Measurements from ENCODE around the gene GPALPP1.

Gene GPALPP1

DNA sequence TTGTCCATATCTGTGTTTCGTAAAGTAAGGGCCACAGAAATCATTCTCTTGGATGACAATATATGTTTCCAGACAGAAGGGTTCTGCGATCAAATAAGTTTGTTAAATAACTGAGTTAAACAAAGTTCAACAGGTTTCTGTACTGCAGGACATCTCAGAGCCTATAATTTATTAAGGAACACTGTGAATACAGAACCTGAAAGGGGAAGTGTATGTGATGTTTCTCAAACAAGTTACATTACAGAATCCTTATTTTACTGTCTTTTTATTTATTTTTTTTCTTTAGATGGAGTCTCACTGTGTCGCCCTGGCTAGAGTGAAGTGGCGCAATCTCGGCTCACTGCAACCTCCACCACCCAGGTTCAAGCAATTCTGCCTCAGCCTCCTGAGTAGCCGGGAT, 75.6 kb downstream of the GPALPP1 start:
- DNase-seq: no peak

DNA sequence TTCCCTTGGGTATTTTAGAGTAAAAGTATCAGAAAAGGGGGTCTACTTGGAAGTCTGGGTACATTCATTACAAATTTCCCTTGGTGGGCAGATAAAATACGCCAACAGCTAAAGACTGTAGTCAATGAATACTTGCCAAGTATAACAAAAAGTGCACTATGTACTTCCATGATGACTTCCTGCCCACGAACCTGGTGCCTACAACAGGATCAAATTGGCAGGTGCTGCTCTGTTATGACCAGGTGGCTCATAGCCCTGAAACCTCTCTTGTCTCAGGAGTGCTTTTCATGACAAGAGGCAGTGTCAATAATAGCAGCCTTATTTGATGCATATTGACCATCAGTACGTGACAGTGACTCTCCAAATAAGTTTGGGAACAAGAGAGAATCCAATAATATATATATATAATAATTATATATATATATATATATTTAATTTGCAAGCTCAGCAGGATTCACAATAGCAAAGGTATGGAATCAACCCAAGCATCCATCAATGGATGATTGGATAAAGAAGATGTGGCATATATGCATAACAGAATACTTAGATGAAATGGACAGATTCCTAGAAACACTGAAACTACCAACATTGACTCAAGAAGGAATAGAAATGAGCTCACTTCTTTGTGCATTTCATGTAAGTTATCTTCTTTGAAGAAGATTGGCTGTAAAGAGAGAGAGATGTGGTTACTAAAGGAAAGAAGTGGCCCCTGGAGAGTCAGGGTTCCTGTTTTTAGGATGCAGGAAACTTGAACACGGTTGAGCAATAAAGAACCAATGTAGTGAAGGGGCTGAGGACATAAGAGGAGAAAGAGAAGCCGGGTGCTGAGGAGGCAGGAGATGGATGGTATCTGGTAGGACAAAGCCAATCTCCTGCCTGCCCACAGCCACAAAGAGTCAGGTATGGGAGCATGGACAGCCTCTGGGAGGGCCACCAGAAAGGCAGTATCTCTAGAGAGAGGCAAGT, 79.0 kb downstream of the GPALPP1 start:
- DNase-seq: no peak

DNA sequence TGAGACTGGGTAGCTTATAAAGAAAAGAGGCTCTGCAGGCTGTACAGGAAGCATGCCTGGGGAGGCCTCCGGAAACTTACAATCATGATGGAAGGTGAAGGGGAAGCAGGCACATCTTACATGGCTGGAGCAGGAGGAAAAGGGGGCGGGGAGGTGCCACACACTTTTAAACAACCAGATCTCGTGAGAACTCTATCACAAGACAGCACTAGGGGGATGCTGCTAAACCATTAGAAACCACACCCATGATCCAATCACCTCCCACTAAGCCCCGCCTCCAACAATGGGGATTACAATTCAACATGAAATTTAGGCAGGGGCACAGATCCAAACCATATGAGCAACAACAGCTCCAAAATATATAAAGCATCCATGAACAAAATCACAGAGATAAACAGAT, 84.5 kb downstream of the GPALPP1 start:
- DNase-seq: no peak

DNA sequence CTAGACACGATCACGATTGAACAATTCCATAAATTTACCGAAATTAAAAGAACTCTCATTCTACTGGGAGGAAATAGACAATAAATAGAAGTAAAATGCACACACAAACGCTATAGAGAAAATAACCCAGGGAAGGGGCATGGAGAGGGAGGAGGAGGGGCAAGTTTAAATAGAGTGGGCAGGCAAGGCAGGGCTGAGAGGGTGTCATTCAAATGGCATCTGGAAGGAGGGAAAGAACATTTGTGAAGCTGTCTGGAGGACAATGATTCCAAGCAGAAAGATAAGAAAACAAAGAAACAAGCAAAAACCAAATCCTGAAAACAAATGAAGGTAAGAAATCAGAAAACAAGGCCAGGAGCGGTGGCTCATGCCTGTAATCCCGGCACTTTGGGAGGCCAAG, 85.4 kb downstream of the GPALPP1 start:
- DNase-seq: no peak

DNA sequence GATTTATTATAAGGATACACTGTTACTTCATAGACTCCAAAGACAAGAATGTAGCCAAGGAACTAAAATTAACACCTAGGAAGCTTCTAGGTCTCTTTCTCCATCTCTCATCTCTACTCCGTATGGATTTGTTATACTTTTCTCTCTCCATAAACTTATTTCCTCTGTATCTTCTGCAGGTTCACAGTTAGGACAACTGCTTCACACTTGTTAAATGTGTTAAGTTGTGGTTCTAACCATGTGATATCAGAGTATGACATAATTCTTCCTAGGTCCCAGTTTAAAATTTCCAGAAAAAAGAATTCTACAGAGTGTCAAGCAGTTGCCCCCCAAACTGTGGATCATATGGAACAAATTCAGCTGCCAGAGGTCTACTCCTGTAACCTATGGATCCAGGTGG, 88.7 kb downstream of the GPALPP1 start:
- no peak for DNase-seq

Measured in activated CD4-positive, alpha-beta T cell treated with anti-CD3 and anti-CD28 coated beads, Interleukin-2, amount 50 U/mL, for 48 hours (primary cell).